Thymus (tissue), 11 donors: Measurements from ENCODE around the gene SERPINE1. TPM values are rescaled to one million over a fixed set of nuclear protein-coding genes. Genes with fewer than 3 reads are reported as not detected.
A peak's percentile ranks its signal among the peaks of the same experiment; 100 is the strongest.
"Not testable (repeated sequence)": the region's sequence is repeated elsewhere in the genome, so short reads cannot be mapped to it uniquely, and the experiment has no call there.

Source experiments
- DNase-seq, 9 donors: peaks; one replicate each; pipeline ENCODE4 v3.0.0-alpha.2; 2013; ENCODE audit warnings: low spot score in 9 of 9, low read depth in 6 of 9, missing footprints in 1 of 9
- H3K27ac ChIP-seq, 2 donors: one replicate each; pipeline ENCODE4 v1.5.1; 2013; ENCODE audit warnings: control low read depth in 1 of 2, low read depth in 1 of 2, low read length in 1 of 2, mild to moderate bottlenecking in 1 of 2, moderate library complexity in 1 of 2
- H3K27me3 ChIP-seq, 2 donors: one replicate each; pipeline ENCODE4 v1.5.1; 2013; ENCODE audit warnings: low read length in 1 of 2; ENCODE audit not compliant: control insufficient read depth in 2 of 2, insufficient read depth in 1 of 2
- H3K36me3 ChIP-seq, 2 donors: one replicate each; pipeline ENCODE4 v1.5.1; 2013; ENCODE audit warnings: low read length in 1 of 2, mild to moderate bottlenecking in 1 of 2, moderate library complexity in 1 of 2; ENCODE audit not compliant: control insufficient read depth in 2 of 2, insufficient read depth in 2 of 2
- H3K4me1 ChIP-seq, 2 donors: one replicate each; pipeline ENCODE4 v1.5.1; 2013; ENCODE audit warnings: low read length in 2 of 2; ENCODE audit not compliant: control insufficient read depth in 2 of 2, insufficient read depth in 2 of 2
- H3K4me3 ChIP-seq, 2 donors: one replicate each; pipeline ENCODE4 v1.5.1; 2013; ENCODE audit warnings: low read length in 2 of 2, control low read depth in 1 of 2, mild to moderate bottlenecking in 1 of 2
- H3K9me3 ChIP-seq, 2 donors: one replicate each; pipeline ENCODE4 v1.5.1; 2013; ENCODE audit warnings: low read length in 1 of 2, mild to moderate bottlenecking in 1 of 2; ENCODE audit not compliant: control insufficient read depth in 2 of 2, insufficient read depth in 1 of 2
- WGBS: extraction: QIAGEN DNeasy Blood & Tissue Kit; methylation state at CpG from one replicate; pipeline ENCODE4 v1.1.7; 2013; 5-methylcytosine and 5-hydroxymethylcytosine counted together
- polyA plus RNA-seq: library from polyadenylated mRNA; stranded (reverse); fragments of 200-250 nt; gene quantifications from one replicate; pipeline ENCODE4 v1.2.3, GENCODE V29; 2013
- total RNA-seq: library from RNA; stranded (reverse); fragments of 120-200 nt; gene quantifications from one replicate; pipeline ENCODE4 v1.2.4, GENCODE V29; 2013
- donor health status: healthy.

SERPINE1 gene
- total and polyA plus RNA-seq, 2 donors, result 2.1 to 7.3 TPM

GRCh38 chr7:101099969-101100781 is 26.7 kb upstream of the SERPINE1 start:
- Histone ChIP-seq H3K4me1 (peaks cover 0 to 4% of the 10 kb centered on the region in 2 donors), H3K27ac (peak overlapping the region in 1 of 2 donors; percentile 36), H3K27me3 (peaks cover 5 to 37% of the 10 kb centered on the region in 2 donors), H3K9me3 (no peaks in the 10 kb centered on the region), H3K4me3 (no peak overlapping the region), H3K36me3 (no peaks in the 10 kb centered on the region)
- 25% methylated on average over 26 of the region's 26 CpGs for WGBS
- peak in 1 of 9 donors; percentile 31 for DNase-seq

GRCh38 chr7:101100858-101101847 is 25.8 kb upstream of the SERPINE1 start:
- H3K4me1 ChIP-seq, result peaks cover 0 to 4% of the 10 kb centered on the region in 2 donors
- no peaks in the 10 kb centered on the region for H3K36me3 ChIP-seq
- no peaks in the 10 kb centered on the region for H3K9me3 ChIP-seq
- peaks cover 5 to 37% of the 10 kb centered on the region in 2 donors for H3K27me3 ChIP-seq
- H3K27ac ChIP-seq, result no peak overlapping the region
- DNase-seq, result no peak
- WGBS, result 92% methylated on average over 18 of the region's 18 CpGs
- no peak overlapping the region for H3K4me3 ChIP-seq

- 96% methylated on average over 6 of the region's 6 CpGs for WGBS
- H3K27me3 ChIP-seq, result peaks cover 5 to 37% of the 10 kb centered on the region in 2 donors
Observed at GRCh38 chr7:101102026-101102425, 24.9 kb upstream of the SERPINE1 start.

GRCh38 chr7:101103701-101104100 is 23.2 kb upstream of the SERPINE1 start:
- not testable (repeated sequence) for H3K36me3 ChIP-seq, H3K4me3 ChIP-seq, H3K4me1 ChIP-seq, DNase-seq, H3K9me3 ChIP-seq, H3K27ac ChIP-seq
- peaks cover 5 to 40% of the 10 kb centered on the region in 2 donors for H3K27me3 ChIP-seq
- WGBS, result 94% methylated on average over 10 of the region's 10 CpGs

More at GRCh38 chr7:101102026-101102425, 24.9 kb upstream of the SERPINE1 start:
- no peaks in the 10 kb centered on the region for H3K9me3 ChIP-seq
- peaks cover 0 to 4% of the 10 kb centered on the region in 2 donors for H3K4me1 ChIP-seq
- H3K4me3 ChIP-seq, result no peak overlapping the region
- no peaks in the 10 kb centered on the region for H3K36me3 ChIP-seq
- no peak overlapping the region for H3K27ac ChIP-seq
- no peak for DNase-seq

GRCh38 chr7:101104193-101104713 is 22.7 kb upstream of the SERPINE1 start:
- H3K9me3 ChIP-seq, result no peaks in the 10 kb centered on the region
- peaks cover 5 to 35% of the 10 kb centered on the region in 2 donors for H3K27me3 ChIP-seq
- no peak overlapping the region for H3K4me3 ChIP-seq
- no peak for DNase-seq
- 91% methylated on average over 15 of the region's 15 CpGs for WGBS
- no peaks in the 10 kb centered on the region for H3K36me3 ChIP-seq
- H3K27ac ChIP-seq, result no peak overlapping the region
- peaks cover 0 to 9% of the 10 kb centered on the region in 2 donors for H3K4me1 ChIP-seq

GRCh38 chr7:101104799-101105198 is 22.1 kb upstream of the SERPINE1 start:
- H3K27me3 ChIP-seq, result peaks cover 5 to 30% of the 10 kb centered on the region in 2 donors
- no peak overlapping the region for H3K4me3 ChIP-seq
- no peaks in the 10 kb centered on the region for H3K9me3 ChIP-seq
- no peaks in the 10 kb centered on the region for H3K36me3 ChIP-seq
- peaks cover 0 to 7% of the 10 kb centered on the region in 2 donors for H3K4me1 ChIP-seq
- no peak overlapping the region for H3K27ac ChIP-seq
- 98% methylated on average over 3 of the region's 3 CpGs for WGBS
- no peak for DNase-seq

- H3K36me3 ChIP-seq, H3K9me3 ChIP-seq, H3K4me1 ChIP-seq, H3K27ac ChIP-seq, H3K4me3 ChIP-seq, DNase-seq: not testable (repeated sequence)
- 89% methylated on average over 5 of the region's 5 CpGs for WGBS
- H3K27me3 ChIP-seq, result peaks cover 4 to 26% of the 10 kb centered on the region in 2 donors
Observed at GRCh38 chr7:101105248-101105647, 21.7 kb upstream of the SERPINE1 start.

GRCh38 chr7:101106386-101106785 is 20.5 kb upstream of the SERPINE1 start:
- WGBS, result 93% methylated on average over 7 of the region's 7 CpGs

More at GRCh38 chr7:101106386-101106785, 20.5 kb upstream of the SERPINE1 start:
- Histone ChIP-seq H3K4me1 (peaks cover 0 to 7% of the 10 kb centered on the region in 2 donors), H3K27ac (no peak overlapping the region), H3K36me3 (no peaks in the 10 kb centered on the region), H3K9me3 (no peaks in the 10 kb centered on the region), H3K4me3 (no peak overlapping the region), H3K27me3 (peaks cover 0 to 15% of the 10 kb centered on the region in 2 donors)
- DNase-seq, result no peak
